NCI-H1105 treated with DMSO at 0.1 percent for 48 hours (cell line): Measurements from ENCODE around the gene DCAF11.

Source experiments
- DNase-seq: peaks from one replicate; lab custom pipeline; 2025; lab: John Stamatoyannopoulos, UW

The DCAF11 gene

DNA sequence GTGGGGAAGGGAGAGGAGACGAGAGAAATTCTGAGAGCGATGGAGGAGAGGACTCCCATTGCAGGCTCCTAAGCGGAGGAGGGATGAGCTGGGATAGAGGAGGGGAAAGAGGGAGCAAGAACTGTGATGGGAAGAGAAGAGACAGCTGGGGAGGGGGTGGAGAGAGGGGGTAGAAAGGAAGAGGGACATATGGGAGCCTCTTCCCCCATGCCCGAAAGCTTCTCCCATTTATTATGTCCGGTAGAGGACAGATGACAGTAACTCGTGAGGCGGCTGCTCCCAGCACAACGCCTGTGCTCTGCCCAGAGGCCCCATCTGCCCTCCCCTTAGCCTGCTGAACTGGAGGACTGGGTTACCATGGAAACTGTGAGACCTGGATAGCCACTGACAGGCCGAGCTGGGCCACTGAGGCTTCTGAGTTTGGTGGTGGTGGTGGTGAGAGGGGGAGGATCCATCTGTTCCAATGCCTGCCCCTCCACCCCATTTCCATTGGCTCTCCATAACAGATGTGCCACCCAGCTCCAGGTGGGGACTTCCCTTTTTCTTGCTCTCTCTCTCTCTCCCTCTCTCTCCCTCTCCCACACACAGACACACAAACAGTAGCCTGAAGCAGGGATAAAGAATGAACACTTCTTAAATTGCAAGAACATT lies 35.0 kb upstream of the DCAF11 start:
- no peak for DNase-seq

GRCh38 chr14:24080142-24080530 lies 34.4 kb upstream of the DCAF11 start:
- DNase-seq: no peak

- peak; percentile 65 for DNase-seq
Measured at GRCh38 chr14:24080888-24081738, 33.5 kb upstream of the DCAF11 start.

- DNase-seq: no peak
Measured at GRCh38 chr14:24081739-24082211, 32.8 kb upstream of the DCAF11 start.

- DNase-seq: no peak
Measured at GRCh38 chr14:24082411-24083080, 32.0 kb upstream of the DCAF11 start.

DNA sequence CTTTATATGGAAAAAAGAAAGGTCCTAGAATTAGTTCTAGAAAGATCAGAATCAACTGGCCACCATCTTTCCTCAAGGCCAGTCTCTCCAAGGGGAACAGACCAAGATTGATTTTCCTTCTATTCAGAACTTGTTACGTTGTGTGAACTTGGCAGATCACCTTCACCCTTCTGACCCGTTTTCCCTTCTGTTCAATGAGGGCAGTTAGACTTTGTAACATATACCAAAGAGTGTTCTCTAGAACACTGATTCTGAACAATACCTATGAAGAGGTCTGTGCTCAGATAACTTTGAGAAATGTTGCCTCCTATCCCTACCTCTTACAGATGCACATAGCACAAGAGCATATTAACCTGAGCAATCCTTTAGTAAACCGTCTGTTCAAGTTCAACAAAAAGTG lies 31.1 kb upstream of the DCAF11 start:
- no peak for DNase-seq

- DNase-seq: no peak
Measured at GRCh38 chr14:24084440-24084839, 30.1 kb upstream of the DCAF11 start.

GRCh38 chr14:24085215-24085614 lies 29.4 kb upstream of the DCAF11 start:
- DNase-seq: no peak

- no peak for DNase-seq
Measured at GRCh38 chr14:24086193-24086955, 28.2 kb upstream of the DCAF11 start.

GRCh38 chr14:24087004-24087403 lies 27.6 kb upstream of the DCAF11 start:
- DNase-seq: no peak

- no peak for DNase-seq
Measured at GRCh38 chr14:24088095-24088494, 26.5 kb upstream of the DCAF11 start.

GRCh38 chr14:24089890-24090289 lies 24.7 kb upstream of the DCAF11 start:
- no peak for DNase-seq

DNA sequence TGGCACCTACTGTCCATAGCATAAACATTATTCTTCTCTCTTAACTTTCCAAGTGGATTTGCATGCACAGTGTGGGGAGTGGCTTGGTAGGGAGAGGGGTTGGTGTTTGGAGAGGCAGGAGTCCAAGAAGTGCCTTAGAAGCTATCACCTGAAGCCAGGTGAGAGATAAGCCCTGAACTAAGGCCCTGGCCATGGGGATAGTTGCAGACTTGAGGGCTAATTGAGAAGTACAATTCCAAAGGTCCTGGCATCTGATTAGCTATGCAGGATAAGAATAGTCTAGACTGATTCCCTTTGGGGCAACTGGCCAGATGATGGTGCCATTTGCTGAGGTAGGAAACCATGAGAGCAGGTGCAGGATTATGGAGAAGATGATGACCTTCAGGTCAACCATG lies 22.5 kb upstream of the DCAF11 start:
- no peak for DNase-seq

GRCh38 chr14:24092505-24093206 lies 21.9 kb upstream of the DCAF11 start:
- no peak for DNase-seq

GRCh38 chr14:24093207-24093900 lies 21.2 kb upstream of the DCAF11 start:
- no peak for DNase-seq

DNA sequence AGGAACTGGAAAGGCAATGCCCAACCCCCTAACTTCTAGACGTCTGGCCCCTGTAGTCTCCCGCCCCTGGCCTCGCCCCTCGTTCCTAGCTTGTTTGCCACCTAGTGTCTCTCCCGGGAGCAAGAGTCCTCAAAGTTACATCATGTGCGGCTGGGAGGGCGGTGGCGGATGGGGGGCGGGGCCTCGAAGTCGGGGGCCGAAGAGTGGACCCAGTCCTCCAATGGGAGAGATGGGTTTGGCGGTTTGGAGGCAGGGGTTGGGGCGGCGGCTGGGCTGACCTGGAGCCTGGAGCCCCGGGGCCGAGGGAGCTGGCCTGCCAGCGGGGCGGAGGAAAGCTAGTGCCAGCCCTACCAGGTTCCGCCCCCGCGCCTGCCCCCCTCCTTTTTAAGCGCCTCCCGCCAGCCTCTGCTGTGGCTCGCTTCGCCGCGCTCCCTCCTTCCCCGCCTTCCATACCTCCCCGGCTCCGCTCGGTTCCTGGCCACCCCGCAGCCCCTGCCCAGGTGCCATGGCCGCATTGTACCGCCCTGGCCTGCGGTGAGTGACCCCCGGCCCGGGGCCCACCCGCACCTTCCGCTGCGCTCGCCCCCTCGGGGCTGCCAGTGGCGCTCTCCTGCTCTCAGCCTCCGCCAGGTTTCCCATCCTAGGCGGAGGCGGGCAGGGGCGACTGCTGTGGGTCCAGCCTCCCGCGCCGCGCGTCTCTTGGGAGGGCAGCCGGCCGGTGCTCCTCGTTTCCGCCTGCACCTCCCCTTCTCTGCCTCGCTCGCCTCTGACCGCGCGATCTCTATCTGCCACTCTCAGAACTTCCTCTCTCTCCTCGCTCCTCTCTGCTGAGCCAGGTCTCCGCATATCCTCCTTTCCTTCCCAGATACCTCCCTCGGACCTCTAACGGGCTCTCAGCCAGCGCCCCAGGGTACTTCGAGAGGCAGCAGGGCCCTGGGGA lies 20.4 kb upstream of the DCAF11 start, which contains the start of gene PCK2:
PCK2 (plus strand) TSS at position 411 of the 940 bp plus-strand sequence; CDS start at position 506, 95 bp downstream.
- peak; percentile 91 for DNase-seq

DNA sequence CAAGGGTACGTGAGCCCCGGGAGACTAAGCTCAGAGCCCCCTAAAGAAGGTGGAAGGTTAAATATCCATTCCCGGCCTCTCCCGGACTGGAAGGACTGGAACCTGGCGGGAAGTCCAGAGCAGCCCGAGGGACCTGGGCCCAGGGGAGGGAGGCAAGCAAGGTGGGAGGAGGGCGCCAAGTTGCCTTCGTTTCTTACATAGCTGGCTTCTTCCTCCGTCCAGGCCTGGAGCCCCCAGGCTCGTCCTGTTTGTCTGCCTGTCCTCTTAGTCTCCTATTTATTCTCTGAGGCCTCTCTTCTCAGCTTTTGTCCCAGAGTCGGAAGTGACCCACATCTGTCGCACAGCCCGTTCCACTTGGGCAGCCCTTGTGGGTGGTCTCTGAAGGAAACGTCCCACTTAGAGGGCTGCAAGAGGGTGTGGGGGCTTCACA lies 19.7 kb upstream of the DCAF11 start:
- no peak for DNase-seq

DNA sequence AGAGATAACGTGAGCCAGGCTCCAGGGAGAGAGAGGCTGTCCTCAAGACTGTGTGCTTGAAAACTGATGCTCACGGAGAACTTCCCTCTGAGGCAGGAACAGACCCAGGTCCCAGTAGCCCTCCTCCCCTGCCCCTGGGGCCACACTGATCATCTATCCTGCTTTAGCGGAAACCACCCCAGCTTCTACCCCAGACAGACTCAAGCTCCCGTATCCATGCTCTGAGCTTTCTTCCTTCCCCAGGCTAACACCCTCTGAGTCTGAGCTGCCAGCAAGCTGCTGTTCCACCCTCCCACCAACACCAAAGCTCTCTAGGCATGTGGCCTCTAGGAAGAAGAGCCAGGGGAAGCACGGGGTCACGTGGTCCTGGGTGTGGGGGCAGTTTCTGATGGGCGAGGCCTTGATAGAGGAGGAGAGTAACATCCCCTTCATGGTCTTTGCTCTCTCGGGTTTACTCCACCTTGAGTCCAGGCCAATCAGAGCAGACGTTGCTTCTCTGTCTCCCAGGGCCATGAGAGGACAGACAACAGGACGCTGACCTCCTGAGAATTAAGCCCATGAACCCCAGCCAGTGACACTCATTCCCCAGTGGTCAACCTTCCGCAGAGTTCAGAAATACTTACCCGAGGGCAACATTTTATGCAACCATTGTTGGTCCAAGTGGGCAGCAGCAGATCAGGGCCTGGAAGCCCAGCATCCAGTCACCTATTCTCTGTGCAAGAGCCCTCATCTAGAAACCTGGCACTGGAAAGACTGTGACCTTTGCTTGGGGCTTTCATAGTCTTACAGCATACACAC lies 19.1 kb upstream of the DCAF11 start:
- peak; percentile 4 for DNase-seq
